H9 (cell line): ENCODE measurements around the gene MTNR1A. TPM values are rescaled to one million over a fixed set of nuclear protein-coding genes. Genes with fewer than 3 reads are reported as not detected.

ENCODE experiments used
- DNase-seq: peaks from one replicate; pipeline ENCODE4 v3.0.0-alpha.2; 2017
- H2AFZ ChIP-seq: one replicate; pipeline ENCODE4 v1.6.1; 2013; ENCODE audit warnings: mild to moderate bottlenecking, low read length, control low read depth, moderate library complexity
- H2AK5ac ChIP-seq: 2 replicates; pipeline ENCODE4 v1.6.1; 2013; ENCODE audit warnings: low read length, control low read depth, mixed read lengths; ENCODE audit not compliant: insufficient read length
- H2BK120ac ChIP-seq: one replicate; pipeline ENCODE4 v1.6.1; 2013; ENCODE audit warnings: low read depth, mild to moderate bottlenecking, low read length, control low read depth, inconsistent platforms; ENCODE audit not compliant: poor library complexity, severe bottlenecking
- H2BK12ac ChIP-seq: 2 replicates; pipeline ENCODE4 v1.6.1; 2013; ENCODE audit warnings: low read length, control low read depth, mixed read lengths, low read depth; ENCODE audit not compliant: insufficient read length
- H2BK15ac ChIP-seq: 2 replicates; pipeline ENCODE4 v1.6.1; 2013; ENCODE audit warnings: low read depth, low read length, control low read depth
- H2BK20ac ChIP-seq: one replicate; pipeline ENCODE4 v1.6.1; 2013; ENCODE audit warnings: low read depth, mild to moderate bottlenecking, low read length, control low read depth, inconsistent platforms; ENCODE audit not compliant: poor library complexity, severe bottlenecking
- H2BK5ac ChIP-seq: 2 replicates; pipeline ENCODE4 v1.6.1; 2013; ENCODE audit warnings: low read length, control low read depth, mixed read lengths; ENCODE audit not compliant: insufficient read length
- H3K14ac ChIP-seq: 2 replicates; pipeline ENCODE4 v1.6.1; 2013; ENCODE audit warnings: low read length, control low read depth; ENCODE audit not compliant: insufficient read depth
- H3K18ac ChIP-seq: 2 replicates; pipeline ENCODE4 v1.6.1; 2013; ENCODE audit warnings: low read depth, mild to moderate bottlenecking, mixed read lengths, low read length, control low read depth; ENCODE audit not compliant: insufficient read length
- H3K23ac ChIP-seq: 2 replicates; pipeline ENCODE4 v1.6.1; 2013; ENCODE audit warnings: low read length, control low read depth, mixed read lengths, low read depth; ENCODE audit not compliant: insufficient read length
- H3K23me2 ChIP-seq: 2 replicates; pipeline ENCODE4 v1.6.1; 2013; ENCODE audit warnings: low read depth, mild to moderate bottlenecking, mixed read lengths, low read length, control low read depth; ENCODE audit not compliant: insufficient read length, poor library complexity, severe bottlenecking
- H3K27ac ChIP-seq: 2 replicates; pipeline ENCODE4 v1.5.1; 2013; ENCODE audit warnings: low read length, control low read depth, mixed read lengths, low read depth; ENCODE audit not compliant: insufficient read length
- H3K27me3 ChIP-seq: 2 replicates; pipeline ENCODE4 v1.6.1; 2013; ENCODE audit warnings: low read length, control low read depth, inconsistent platforms; ENCODE audit not compliant: insufficient read depth
- H3K4ac ChIP-seq: 2 replicates; pipeline ENCODE4 v1.6.1; 2013; ENCODE audit warnings: low read depth, mild to moderate bottlenecking, control low read depth, inconsistent platforms, low read length, moderate library complexity
- H3K4me1 ChIP-seq: 2 replicates; pipeline ENCODE4 v1.6.1; 2013; ENCODE audit warnings: low read length, control low read depth, inconsistent platforms; ENCODE audit not compliant: insufficient read depth
- H3K4me2 ChIP-seq: 2 replicates; pipeline ENCODE4 v1.6.1; 2013; ENCODE audit warnings: low read length, control low read depth, mixed read lengths; ENCODE audit not compliant: insufficient read length, insufficient read depth
- H3K56ac ChIP-seq: 2 replicates; pipeline ENCODE4 v1.6.1; 2013; ENCODE audit warnings: low read depth, mild to moderate bottlenecking, mixed read lengths, low read length, control low read depth; ENCODE audit not compliant: insufficient read length
- H3K79me1 ChIP-seq: 2 replicates; pipeline ENCODE4 v1.6.1; 2013; ENCODE audit warnings: low read depth, mild to moderate bottlenecking, moderate library complexity, low read length, control low read depth, inconsistent platforms; ENCODE audit not compliant: insufficient read depth, poor library complexity, severe bottlenecking
- H3K79me2 ChIP-seq: 2 replicates; pipeline ENCODE4 v1.6.1; 2013; ENCODE audit warnings: low read length, control low read depth, inconsistent platforms; ENCODE audit not compliant: insufficient read depth
- H3K9ac ChIP-seq: 2 replicates; pipeline ENCODE4 v1.6.1; 2013; ENCODE audit warnings: low read length, control low read depth, mixed read lengths; ENCODE audit not compliant: insufficient read length; ENCODE audit errors: extremely low read depth
- H3K9me3 ChIP-seq: one replicate; pipeline ENCODE4 v1.6.1; 2013; ENCODE audit warnings: low read depth, low read length, inconsistent platforms; ENCODE audit not compliant: control insufficient read depth
- H3T11ph ChIP-seq: one replicate; pipeline ENCODE4 v1.6.1; 2013; ENCODE audit warnings: mild to moderate bottlenecking, low read length, control low read depth, inconsistent platforms
- H4K20me1 ChIP-seq: one replicate; pipeline ENCODE4 v1.6.1; 2013; ENCODE audit not compliant: control insufficient read depth, insufficient read length, insufficient read depth
- H4K5ac ChIP-seq: 2 replicates; pipeline ENCODE4 v1.6.1; 2013; ENCODE audit warnings: low read depth, mild to moderate bottlenecking, mixed read lengths, low read length, control low read depth; ENCODE audit not compliant: insufficient read length
- H4K8ac ChIP-seq: replicated peaks from 2 replicates; pipeline ENCODE4 v1.6.1; 2013; ENCODE audit warnings: low read length, control low read depth, mixed read lengths, low read depth; ENCODE audit not compliant: insufficient read length
- H4K91ac ChIP-seq: 2 replicates; pipeline ENCODE4 v1.6.1; 2013; ENCODE audit warnings: low read depth, mild to moderate bottlenecking, moderate library complexity, mixed read lengths, low read length, control low read depth; ENCODE audit not compliant: insufficient read length
- H3K27ac Mint-ChIP-seq, 3 experiments: 2 replicates in 2 of 3; 3 replicates in 1 of 3; pipeline ENCODE4 v1.8.0; 2020 to 2021; ENCODE audit warnings: mixed read lengths in 3 of 3, mild to moderate bottlenecking in 1 of 3, moderate library complexity in 1 of 3
- H3K27me3 Mint-ChIP-seq: 2 replicates; pipeline ENCODE4 v1.8.0; 2021; ENCODE audit warnings: low read depth, mild to moderate bottlenecking, moderate library complexity, mixed read lengths
- H3K36me3 Mint-ChIP-seq, 3 experiments: 2 replicates in 2 of 3; 3 replicates in 1 of 3; pipeline ENCODE4 v1.8.0; 2020 to 2021; ENCODE audit warnings: low read depth in 3 of 3, mixed read lengths in 3 of 3; ENCODE audit not compliant: insufficient read depth in 1 of 3
- H3K4me1 Mint-ChIP-seq, 2 experiments: 2 replicates each; pipeline ENCODE4 v1.8.0; 2020; ENCODE audit warnings: mixed read lengths in 2 of 2
- H3K4me3 Mint-ChIP-seq, 2 experiments: 2 replicates in 1 of 2; 3 replicates in 1 of 2; pipeline ENCODE4 v1.8.0; 2020 to 2021; ENCODE audit warnings: mild to moderate bottlenecking in 2 of 2, mixed read lengths in 2 of 2, moderate library complexity in 1 of 2
- H3K9me3 Mint-ChIP-seq, 2 experiments: 2 replicates in 1 of 2; 3 replicates in 1 of 2; pipeline ENCODE4 v1.8.0; 2020; ENCODE audit warnings: mild to moderate bottlenecking in 2 of 2, mixed read lengths in 2 of 2, moderate library complexity in 1 of 2
- CTCF ChIP-seq: fragments of 200-600 bp; sonication (generic); conservative IDR thresholded peaks from 3 replicates; pipeline ENCODE4 v1.8.0; 2021; ENCODE audit warnings: antibody characterized with exemption, mild to moderate bottlenecking
- WGBS: extraction: QIAGEN DNeasy Blood & Tissue Kit; methylation state at CpG from one replicate; pipeline ENCODE4 v1.1.7; 2013; ENCODE audit warnings: missing lambda C conversion rate, low lambda C conversion rate, mixed read lengths; ENCODE audit not compliant: insufficient read length; ENCODE audit errors: extremely low coverage; 5-methylcytosine and 5-hydroxymethylcytosine counted together
- long read RNA-seq: library from polyadenylated mRNA; unstranded; transcript quantifications from one replicate; pipeline ENCODE4 v2.0.0, GENCODE V29; 2020
- total RNA-seq: library from RNA; stranded (reverse); gene quantifications from 2 replicates; pipeline ENCODE4 v1.2.1, GENCODE V29; 2021

MTNR1A gene
- total RNA-seq: 0.57 and 0.97 TPM in 2 replicates
- long read RNA-seq: 0 reads

- WGBS: no CpG with 5 or more reads among the region's 91 CpGs
- H3K9me3 ChIP-seq: no peaks in the 10 kb centered on the region
- no peaks in the 10 kb centered on the region for H3K36me3 Mint-ChIP-seq
These were observed at the start of gene MTNR1A for GRCh38 chr4:186554914-186555827. Gene MTNR1A (minus strand): TSS chr4:186555567. CDS start chr4:186555365, 202 bp downstream.

More at GRCh38 chr4:186554914-186555827, at the start of gene MTNR1A:
- H3K4ac ChIP-seq: no peak within 1 kb of the TSS
- no peaks in the 10 kb centered on the region for H4K20me1 ChIP-seq
- no peak within 1 kb of the TSS for H2BK5ac ChIP-seq
- no peak within 1 kb of the TSS for H4K8ac ChIP-seq
- H3K9ac ChIP-seq: no peak within 1 kb of the TSS
- Mint-ChIP-seq H3K4me1 (peaks cover 6 to 14% of the 10 kb centered on the region in 2 experiments), H3K27ac (no peak within 1 kb of the TSS; a peak in 1 of 7 replicates), H3K4me3 (peak within 1 kb of the TSS; percentile 71 to 85), H3K9me3 (no peaks in the 10 kb centered on the region; a peak in 1 of 5 replicates), H3K27me3 (peaks cover 24% of the 10 kb centered on the region)
- no peak within 1 kb of the TSS for H2BK12ac ChIP-seq
- H3K79me1 ChIP-seq: no peaks in the 10 kb centered on the region
- peaks cover 8% of the 10 kb centered on the region for H3K23me2 ChIP-seq
- H3K79me2 ChIP-seq: no peaks in the 10 kb centered on the region
- peak within 1 kb of the TSS; percentile 35 for H2AFZ ChIP-seq
- peak; percentile 70 for TF ChIP-seq CTCF
- no peak within 1 kb of the TSS for H3T11ph ChIP-seq
- no peak within 1 kb of the TSS for H3K23ac ChIP-seq
- no peak within 1 kb of the TSS for H2BK15ac ChIP-seq
- no peak within 1 kb of the TSS for H4K5ac ChIP-seq
- no peak within 1 kb of the TSS for H4K91ac ChIP-seq
- no peak within 1 kb of the TSS for H3K56ac ChIP-seq
- H3K18ac ChIP-seq: no peak within 1 kb of the TSS
- H3K14ac ChIP-seq: no peak within 1 kb of the TSS
- peak within 1 kb of the TSS; percentile 72 for H3K4me2 ChIP-seq
- peak; percentile 67 for DNase-seq
- no peaks in the 10 kb centered on the region for H3K4me1 ChIP-seq
- no peak within 1 kb of the TSS for H2BK120ac ChIP-seq
- no peak within 1 kb of the TSS for H2AK5ac ChIP-seq
- no peaks in the 10 kb centered on the region; the same call in 1 of the 2 replicates for H3K27me3 ChIP-seq
- no peak within 1 kb of the TSS for H2BK20ac ChIP-seq
- H3K27ac ChIP-seq: no peak within 1 kb of the TSS
